K562 (cell line): ENCODE measurements around the gene SDK1. TPM values are rescaled to one million over a fixed set of nuclear protein-coding genes. Genes with fewer than 3 reads are reported as not detected.

Experiments used
- ATAC-seq: fragments of 200-7000 bp; cut with Tn5 transposase; 3 replicates; pipeline ENCODE4 v1.9.1; 2020; ENCODE audit warnings: moderate library complexity
- BruUV-seq: library from RNA; stranded (reverse); fragments of 400-500 nt; replicated peaks from 2 replicates; lab custom pipeline; 2021; lab: Mats Ljungman, UMichigan
- CTCF ChIA-PET: fragments of 300-600 bp; formaldehyde crosslinking; extraction: SDS; loops from one replicate; lab custom pipeline; 2021; ENCODE audit warnings: low intra/inter-chr PET ratio; lab: Yijun Ruan, JAX
- POLR2A ChIA-PET: fragments of 300-600, 350-650 bp; sonication (Branson Sonifier 250); formaldehyde crosslinking; extraction: SDS; loops from one replicate; lab custom pipeline; 2021; ENCODE audit warnings: antibody characterized with exemption, inconsistent platforms; lab: Yijun Ruan, JAX
- DNase-seq, 4 experiments: peaks; one replicate each; pipeline versions ENCODE4 v3.0.0 to v3.0.0-alpha.2; 2011 to 2018; ENCODE audit warnings: low spot score in 3 of 4, mixed read lengths in 3 of 4; ENCODE audit errors: extremely low read depth in 1 of 4
- FAIRE-seq: peaks from 2 replicates; lab custom pipeline; 2011; peaks lifted over from hg19 to GRCh38; lab: Jason Lieb, UNC
- H2AFZ ChIP-seq: 2 replicates; pipeline ENCODE4 v1.6.0; 2011; ENCODE audit warnings: low read depth, low read length, control low read depth, inconsistent platforms
- H3K27ac ChIP-seq: fragments of 200-600 bp; 3 replicates; pipeline ENCODE4 v1.8.0; 2011; ENCODE audit warnings: low read depth, mild to moderate bottlenecking, control low read depth, inconsistent platforms, low read length, moderate library complexity, mixed read lengths; ENCODE audit errors: extremely low read depth
- H3K27me3 ChIP-seq, 2 experiments: fragments of 300-600 bp in 1 of 2; 2 replicates in 1 of 2; 3 replicates in 1 of 2; pipeline versions ENCODE4 v1.6.0 to v1.8.0; 2011; ENCODE audit warnings: inconsistent platforms in 2 of 2, low read length in 2 of 2, mild to moderate bottlenecking in 1 of 2, mixed read lengths in 1 of 2, moderate library complexity in 1 of 2; ENCODE audit not compliant: control insufficient read depth in 2 of 2, insufficient read depth in 2 of 2
- H3K36me3 ChIP-seq: fragments of 300-600 bp; 3 replicates; pipeline ENCODE4 v1.8.0; 2011; ENCODE audit warnings: mild to moderate bottlenecking, low read length, inconsistent platforms; ENCODE audit not compliant: control insufficient read depth, insufficient read depth
- H3K4me1 ChIP-seq, 2 experiments: fragments of 200-600 bp in 1 of 2; replicated peaks in 1 of 2; 2 replicates in 1 of 2; 3 replicates in 1 of 2; pipeline versions ENCODE4 v1.5.1 to v1.8.0; 2011; ENCODE audit warnings: inconsistent platforms in 2 of 2, low read length in 2 of 2, mild to moderate bottlenecking in 1 of 2, mixed read lengths in 1 of 2, moderate library complexity in 1 of 2; ENCODE audit not compliant: control insufficient read depth in 2 of 2, insufficient read depth in 2 of 2
- H3K4me2 ChIP-seq: 2 replicates; pipeline ENCODE4 v1.6.1; 2011; ENCODE audit warnings: low read length, control low read depth, inconsistent platforms, mixed read lengths; ENCODE audit not compliant: insufficient read depth
- H3K4me3 ChIP-seq: fragments of 200-600 bp; sonication (generic), shearing (Covaris generic); 2 replicates; pipeline ENCODE4 v1.5.1; 2016; ENCODE audit warnings: control low read depth, inconsistent platforms
- H3K79me2 ChIP-seq: fragments of 200-600 bp; 3 replicates; pipeline ENCODE4 v1.8.0; 2011; ENCODE audit warnings: low read length, inconsistent platforms; ENCODE audit not compliant: control insufficient read depth, insufficient read depth
- H3K9ac ChIP-seq, 2 experiments: 2 replicates each; pipeline versions ENCODE4 v1.6.0 to v1.6.1; 2011; ENCODE audit warnings: low read depth in 2 of 2, low read length in 2 of 2, control low read depth in 1 of 2, inconsistent platforms in 1 of 2, mild to moderate bottlenecking in 1 of 2, mixed read lengths in 1 of 2; ENCODE audit not compliant: insufficient read depth in 1 of 2
- H3K9me1 ChIP-seq: one replicate; pipeline ENCODE4 v1.6.0; 2011; ENCODE audit warnings: inconsistent platforms, mild to moderate bottlenecking, low read length, moderate library complexity; ENCODE audit not compliant: control insufficient read depth, insufficient read depth
- H3K9me3 ChIP-seq: replicated peaks from 2 replicates; pipeline ENCODE4 v1.5.1; 2011; ENCODE audit warnings: low read depth, low read length, inconsistent platforms; ENCODE audit not compliant: control insufficient read depth, insufficient read depth
- H4K20me1 ChIP-seq: replicated peaks from 2 replicates; pipeline ENCODE4 v1.6.1; 2011; ENCODE audit warnings: low read length, inconsistent platforms, mixed read lengths; ENCODE audit not compliant: control insufficient read depth, insufficient read depth
- CBX2 ChIP-seq: fragments of 200-600 bp; sonication (generic); IDR thresholded peaks from one replicate; pipeline ENCODE4 v1.6.1; 2012; ENCODE audit warnings: mild to moderate bottlenecking, low read length, inconsistent platforms; ENCODE audit not compliant: insufficient read depth, poor library complexity, severe bottlenecking
- ELF4 ChIP-seq: fragments of 450-650 bp; formaldehyde crosslinking; IDR thresholded peaks from 2 replicates; pipeline ENCODE4 v1.4.0; 2022; ENCODE audit warnings: missing genetic modification characterization
- KAT2B ChIP-seq: IDR thresholded peaks from one replicate; pipeline ENCODE4 v1.6.1; 2012; ENCODE audit warnings: low read depth, mild to moderate bottlenecking, control low read depth, inconsistent platforms, low read length, moderate library complexity
- KDM4B ChIP-seq, 2 experiments: fragments of 450-650 bp in 1 of 2; sonication (generic) in 1 of 2; IDR thresholded peaks; 2 replicates each; pipeline ENCODE4 v1.6.1; 2016 to 2017; ENCODE audit warnings: borderline replicate concordance in 2 of 2, antibody characterized with exemption in 1 of 2, low read depth in 1 of 2, mild to moderate bottlenecking in 1 of 2
- NR2F6 ChIP-seq: fragments of 450-650 bp; formaldehyde crosslinking; IDR thresholded peaks from 2 replicates; pipeline ENCODE4 v1.4.0; 2020; ENCODE audit warnings: mild to moderate bottlenecking
- PPARD ChIP-seq: fragments of 250-450 bp; sonication (Bioruptor Pico); IDR thresholded peaks from 2 replicates; pipeline ENCODE4 v1.8.0; 2022; ENCODE audit warnings: inconsistent platforms, mild to moderate bottlenecking, moderate library complexity
- SMAD1 ChIP-seq: fragments of 150-350 bp; IDR thresholded peaks from 2 replicates; pipeline ENCODE4 v1.6.1; 2014; ENCODE audit warnings: low read length, low read depth; ENCODE audit not compliant: partially characterized antibody
- SUPT5H ChIP-seq: fragments of 450-650 bp; IDR thresholded peaks from 2 replicates; pipeline ENCODE4 v1.6.1; 2016
- ZNF57 ChIP-seq: fragments of 450-650 bp; formaldehyde crosslinking; IDR thresholded peaks from 2 replicates; pipeline ENCODE4 v1.4.0; 2020; ENCODE audit warnings: mild to moderate bottlenecking, moderate library complexity
- WGBS: fragments of 100-300 bp; shearing (Covaris generic); methylation state at CpG from one replicate; pipeline ENCODE4 v1.1.6; 2016; ENCODE audit warnings: low coverage, mixed read lengths; ENCODE audit not compliant: insufficient coverage; ENCODE audit errors: missing lambda C conversion rate; 5-methylcytosine and 5-hydroxymethylcytosine counted together
- in situ Hi-C: fragments of 300-500 bp; cut with MboI; formaldehyde crosslinking; loops from 4 replicates; pipeline ENCODE4 v1.15.0; 2018; ENCODE audit warnings: inconsistent platforms, mixed read lengths
- intact Hi-C: fragments of 100-400 bp; cut with micrococcal nuclease; formaldehyde crosslinking; loops from 2 replicates; pipeline ENCODE4 v1.14.2; 2022
- polyA plus RNA-seq, 8 experiments: library from polyadenylated mRNA; depleted of rRNA in 4 of 8; stranded (reverse) in 5 of 8; unstranded in 3 of 8; fragments of >200 nt; fragmentation: Nextera tagmentation in 2 of 8; fragmentation: Illumina TruSeq in 1 of 8; extraction: Ambion mirVana in 2 of 8; extraction: Trizol in 1 of 8; gene quantifications; 2 replicates each; pipeline versions ENCODE4 v1.2.1 to v1.2.3, GENCODE V29; 2011 to 2014; ENCODE audit warnings: inconsistent platforms in 1 of 8, missing spikeins in 1 of 8
- total RNA-seq, 7 experiments: library from RNA; depleted of rRNA in 6 of 7; stranded (reverse); fragments of >200 nt in 6 of 7; fragmentation: Illumina TruSeq in 2 of 7; extraction: Trizol in 2 of 7; gene quantifications; 2 replicates each; pipeline versions ENCODE4 v1.2.1 to v1.2.3, GENCODE V29; 2011 to 2021; ENCODE audit warnings: low replicate concordance in 1 of 7
- TF ChIP-seq, protein P1 (sequence below): fragments of 250-450 bp; sonication (Bioruptor Pico); IDR thresholded peaks from 2 replicates; pipeline ENCODE4 v1.5.0; 2021; ENCODE audit warnings: mild to moderate bottlenecking, moderate library complexity
- TF ChIP-seq, protein P2 (sequence below): fragments of 250-450 bp; sonication (Bioruptor Pico); IDR thresholded peaks from 2 replicates; pipeline ENCODE4 v1.6.1; 2021; ENCODE audit warnings: mild to moderate bottlenecking
- TF ChIP-seq, protein P3 (sequence below): sonication (generic); formaldehyde crosslinking; IDR thresholded peaks from 2 replicates; pipeline ENCODE4 v1.8.1; 2023; ENCODE audit warnings: mild to moderate bottlenecking, missing genetic modification reagents
- TF ChIP-seq, protein P4 (sequence below): fragments of 250-450 bp; sonication (Bioruptor Pico); IDR thresholded peaks from 2 replicates; pipeline ENCODE4 v1.5.0; 2021
- TF ChIP-seq, protein P5 (sequence below): sonication (generic); formaldehyde crosslinking; IDR thresholded peaks from 2 replicates; pipeline ENCODE4 v1.5.0; 2020; ENCODE audit warnings: missing genetic modification reagents

Gene SDK1
- total and polyA plus RNA-seq, 9 of the 15 experiments (the other 6 are each of a cell fraction or from before 2014, with no cell fraction given), result 0.16 TPM; not detected in 8

DNA sequence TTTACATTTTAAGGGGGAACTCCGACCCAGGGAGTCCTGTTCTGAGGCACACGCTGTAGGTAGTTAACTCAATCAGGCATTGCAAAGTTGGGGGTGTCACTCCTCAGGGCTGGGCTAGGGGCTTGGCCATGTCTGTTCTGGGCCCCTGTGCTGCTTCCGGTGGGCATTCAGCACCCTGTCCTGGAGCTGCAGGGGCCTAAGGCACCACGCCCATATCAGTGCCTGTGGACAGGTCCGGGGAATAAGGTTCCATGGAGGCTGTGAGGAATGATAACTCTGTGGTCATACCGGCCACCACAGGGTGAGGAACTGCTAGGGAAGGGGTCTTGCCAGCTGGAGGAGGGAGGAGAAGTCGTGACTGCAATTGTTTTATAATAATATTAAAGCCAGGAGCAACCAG lies 842.0 kb downstream of the SDK1 start:
- BruUV-seq, result no TSS peak
- no peak overlapping the region for H3K4me2 ChIP-seq
- H2AFZ ChIP-seq, result no peak overlapping the region
- H3K4me1 ChIP-seq, result no peaks in the 10 kb centered on the region
- no peak for DNase-seq
- ChIA-PET CTCF (no interaction called here), POLR2A (no interaction called here)
- H3K27ac ChIP-seq, result no peak overlapping the region
- no peaks in the 10 kb centered on the region for H3K9me3 ChIP-seq
- no peak overlapping the region for H3K9ac ChIP-seq
- no peak for FAIRE-seq
- H4K20me1 ChIP-seq, result peaks cover 5% of the 10 kb centered on the region
- no peaks in the 10 kb centered on the region for H3K79me2 ChIP-seq
- H3K27me3 ChIP-seq, result peaks cover 3 to 70% of the 10 kb centered on the region in 2 experiments; a peak in 4 of 5 replicates
- H3K9me1 ChIP-seq, result no peaks in the 10 kb centered on the region
- H3K36me3 ChIP-seq, result no peaks in the 10 kb centered on the region
- TF ChIP-seq KAT2B, result no peak
- TF ChIP-seq, protein P1, sequence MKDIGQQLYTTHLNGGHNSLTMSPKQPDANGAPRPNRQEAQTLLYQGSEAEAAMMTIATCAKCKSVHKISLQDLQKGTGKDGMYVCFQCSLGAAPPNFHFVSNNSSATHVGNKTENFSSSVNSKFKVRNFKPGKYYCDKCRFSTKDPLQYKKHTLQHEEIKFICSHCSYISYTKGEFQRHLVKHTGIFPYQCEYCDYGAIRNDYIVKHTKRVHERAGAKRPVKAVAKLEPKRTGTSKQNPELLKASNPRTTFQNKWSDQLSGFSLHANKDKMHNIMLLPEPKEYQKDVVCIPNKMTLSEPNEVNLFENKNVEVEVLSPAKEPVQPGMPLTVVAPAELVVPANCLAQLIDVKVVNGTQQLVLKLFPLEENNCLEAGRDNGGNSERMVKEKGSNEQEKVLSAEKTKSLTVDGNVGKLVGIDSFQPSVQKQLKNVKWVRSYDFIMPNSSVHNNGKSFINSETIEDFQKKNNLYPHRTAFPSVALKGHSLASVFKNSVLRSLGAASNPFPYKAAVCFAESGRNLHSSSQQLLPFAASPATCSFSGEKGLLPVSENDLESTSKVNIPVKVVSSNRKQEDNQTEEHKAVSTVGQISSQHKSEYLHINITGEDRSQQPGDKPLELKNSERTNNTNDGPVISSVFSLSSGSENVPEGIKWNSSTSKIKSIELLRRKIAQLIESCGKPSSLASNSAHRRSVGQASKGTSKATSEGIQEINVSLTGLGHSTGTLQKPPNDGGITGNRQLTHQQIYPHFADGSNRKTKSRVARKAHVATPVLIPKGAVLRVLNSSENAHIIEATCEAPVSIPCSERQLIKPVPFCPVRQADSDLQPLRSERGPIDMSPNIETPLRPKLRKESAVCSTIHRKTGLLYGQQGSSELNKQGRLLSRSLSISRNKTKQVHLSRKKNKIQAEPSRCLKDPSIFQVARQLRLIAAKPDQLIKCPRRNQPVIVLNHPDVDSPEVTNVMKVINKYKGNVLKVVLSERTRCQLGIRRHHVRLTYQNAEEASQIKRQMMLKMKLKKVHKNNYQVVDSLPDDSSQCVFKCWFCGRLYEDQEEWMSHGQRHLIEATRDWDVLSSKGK (CRISPR knock-in tag), result no peak
- TF ChIP-seq, protein P2, sequence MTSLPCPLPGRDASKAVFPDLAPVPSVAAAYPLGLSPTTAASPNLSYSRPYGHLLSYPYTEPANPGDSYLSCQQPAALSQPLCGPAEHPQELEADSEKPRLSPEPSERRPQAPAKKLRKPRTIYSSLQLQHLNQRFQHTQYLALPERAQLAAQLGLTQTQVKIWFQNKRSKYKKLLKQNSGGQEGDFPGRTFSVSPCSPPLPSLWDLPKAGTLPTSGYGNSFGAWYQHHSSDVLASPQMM (CRISPR knock-in tag), result no peak
- no peak for TF ChIP-seq KDM4B (IDR thresholded peaks at IDR 0.05; ENCODE audit: borderline replicate concordance in 2 of 2, low read depth in 1 of 2)
- no peak for TF ChIP-seq PPARD (CRISPR knock-in tag)
- no peak for TF ChIP-seq SMAD1
- TF ChIP-seq, protein P3, sequence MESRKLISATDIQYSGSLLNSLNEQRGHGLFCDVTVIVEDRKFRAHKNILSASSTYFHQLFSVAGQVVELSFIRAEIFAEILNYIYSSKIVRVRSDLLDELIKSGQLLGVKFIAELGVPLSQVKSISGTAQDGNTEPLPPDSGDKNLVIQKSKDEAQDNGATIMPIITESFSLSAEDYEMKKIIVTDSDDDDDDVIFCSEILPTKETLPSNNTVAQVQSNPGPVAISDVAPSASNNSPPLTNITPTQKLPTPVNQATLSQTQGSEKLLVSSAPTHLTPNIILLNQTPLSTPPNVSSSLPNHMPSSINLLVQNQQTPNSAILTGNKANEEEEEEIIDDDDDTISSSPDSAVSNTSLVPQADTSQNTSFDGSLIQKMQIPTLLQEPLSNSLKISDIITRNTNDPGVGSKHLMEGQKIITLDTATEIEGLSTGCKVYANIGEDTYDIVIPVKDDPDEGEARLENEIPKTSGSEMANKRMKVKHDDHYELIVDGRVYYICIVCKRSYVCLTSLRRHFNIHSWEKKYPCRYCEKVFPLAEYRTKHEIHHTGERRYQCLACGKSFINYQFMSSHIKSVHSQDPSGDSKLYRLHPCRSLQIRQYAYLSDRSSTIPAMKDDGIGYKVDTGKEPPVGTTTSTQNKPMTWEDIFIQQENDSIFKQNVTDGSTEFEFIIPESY (CRISPR knock-in tag), result no peak
- no peak for TF ChIP-seq ZNF57 (CRISPR knock-in tag)
- TF ChIP-seq, protein P4, sequence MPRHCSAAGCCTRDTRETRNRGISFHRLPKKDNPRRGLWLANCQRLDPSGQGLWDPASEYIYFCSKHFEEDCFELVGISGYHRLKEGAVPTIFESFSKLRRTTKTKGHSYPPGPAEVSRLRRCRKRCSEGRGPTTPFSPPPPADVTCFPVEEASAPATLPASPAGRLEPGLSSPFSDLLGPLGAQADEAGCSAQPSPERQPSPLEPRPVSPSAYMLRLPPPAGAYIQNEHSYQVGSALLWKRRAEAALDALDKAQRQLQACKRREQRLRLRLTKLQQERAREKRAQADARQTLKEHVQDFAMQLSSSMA (CRISPR knock-in tag), result no peak
- TF ChIP-seq ELF4, result no peak
- TF ChIP-seq, protein P5, sequence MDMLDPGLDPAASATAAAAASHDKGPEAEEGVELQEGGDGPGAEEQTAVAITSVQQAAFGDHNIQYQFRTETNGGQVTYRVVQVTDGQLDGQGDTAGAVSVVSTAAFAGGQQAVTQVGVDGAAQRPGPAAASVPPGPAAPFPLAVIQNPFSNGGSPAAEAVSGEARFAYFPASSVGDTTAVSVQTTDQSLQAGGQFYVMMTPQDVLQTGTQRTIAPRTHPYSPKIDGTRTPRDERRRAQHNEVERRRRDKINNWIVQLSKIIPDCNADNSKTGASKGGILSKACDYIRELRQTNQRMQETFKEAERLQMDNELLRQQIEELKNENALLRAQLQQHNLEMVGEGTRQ (CRISPR knock-in tag), result no peak
- no peak for TF ChIP-seq SUPT5H
- no peak for TF ChIP-seq CBX2
- TF ChIP-seq NR2F6 (CRISPR knock-in tag), result no peak
- intact Hi-C loops, result no loop called here
- 1% methylated on average over 7 of the region's 7 CpGs for WGBS
- ATAC-seq, result no peak
- no peak overlapping the region for H3K4me3 ChIP-seq
- in situ Hi-C loops, result no loop called here
